Caco-2 (cell line): ENCODE data around the gene TMUB2. TPM values are rescaled to one million over a fixed set of nuclear protein-coding genes. Genes with fewer than 3 reads are reported as not detected.

Experiments used
- BruUV-seq: library from RNA; stranded (reverse); fragments of 400-500 nt; replicated peaks from 2 replicates; lab custom pipeline; 2021; lab: Mats Ljungman, UMichigan
- CTCF ChIA-PET: fragments of 300-600 bp; sonication (Branson Sonifier 250); formaldehyde crosslinking; loops from one replicate; lab custom pipeline; 2022; ENCODE audit warnings: antibody characterized with exemption; lab: Charles Lee
- POLR2A ChIA-PET: fragments of 300-600 bp; sonication (Branson Sonifier 250); formaldehyde crosslinking; loops from one replicate; lab custom pipeline; 2022; ENCODE audit warnings: antibody characterized with exemption; lab: Charles Lee
- DNase-seq, 2 experiments: peaks; one replicate each; pipeline versions ENCODE4 v3.0.0 to v3.0.0-alpha.2; 2020 to 2022
- H3K27me3 ChIP-seq: replicated peaks from 2 replicates; pipeline ENCODE4 v1.6.0; 2011; ENCODE audit warnings: low read length; ENCODE audit not compliant: control insufficient read depth, insufficient read depth
- H3K36me3 ChIP-seq: 2 replicates; pipeline ENCODE4 v1.5.1; 2011; ENCODE audit warnings: low read length; ENCODE audit not compliant: control insufficient read depth, insufficient read depth
- H3K4me1 ChIP-seq: fragments of 250-450 bp; sonication (Bioruptor Pico); 2 replicates; pipeline ENCODE4 v1.5.1; 2020; ENCODE audit warnings: mild to moderate bottlenecking
- H3K4me3 ChIP-seq: 2 replicates; pipeline ENCODE4 v1.5.1; 2011; ENCODE audit warnings: low read depth, mild to moderate bottlenecking, control low read depth, low read length
- H3K9me3 ChIP-seq: fragments of 250-450 bp; sonication (Bioruptor Pico); 2 replicates; pipeline ENCODE4 v1.5.1; 2020; ENCODE audit warnings: mild to moderate bottlenecking, moderate library complexity
- H3K27ac Mint-ChIP-seq: one replicate; pipeline ENCODE4 v1.8.0; 2022; ENCODE audit warnings: mixed read lengths; ENCODE audit not compliant: unreplicated experiment
- H3K27me3 Mint-ChIP-seq: one replicate; pipeline ENCODE4 v1.8.0; 2022; ENCODE audit warnings: mixed read lengths; ENCODE audit not compliant: insufficient read depth, unreplicated experiment
- H3K36me3 Mint-ChIP-seq: one replicate; pipeline ENCODE4 v1.8.0; 2022; ENCODE audit warnings: mild to moderate bottlenecking, mixed read lengths; ENCODE audit not compliant: insufficient read depth, unreplicated experiment
- H3K4me1 Mint-ChIP-seq: one replicate; pipeline ENCODE4 v1.8.0; 2022; ENCODE audit warnings: low read depth, mixed read lengths; ENCODE audit not compliant: unreplicated experiment
- H3K4me3 Mint-ChIP-seq: one replicate; pipeline ENCODE4 v1.8.0; 2022; ENCODE audit warnings: mild to moderate bottlenecking, moderate library complexity, mixed read lengths; ENCODE audit not compliant: unreplicated experiment
- H3K9me3 Mint-ChIP-seq: one replicate; pipeline ENCODE4 v1.8.0; 2022; ENCODE audit warnings: mixed read lengths; ENCODE audit not compliant: unreplicated experiment
- CTCF ChIP-seq, 2 experiments: fragments of 200-600 bp in 1 of 2; IDR thresholded peaks; 1 replicate in 1 of 2; 2 replicates in 1 of 2; pipeline versions ENCODE4 v1.5.1 to v1.8.0; 2011 to 2022; ENCODE audit warnings: antibody characterized with exemption in 1 of 2, control low read depth in 1 of 2, inconsistent platforms in 1 of 2, low read depth in 1 of 2, low read length in 1 of 2, mild to moderate bottlenecking in 1 of 2, moderate library complexity in 1 of 2; ENCODE audit not compliant: insufficient read depth in 1 of 2, severe bottlenecking in 1 of 2, unreplicated experiment in 1 of 2
- intact Hi-C: fragments of 100-400 bp; cut with micrococcal nuclease; formaldehyde crosslinking; loops from one replicate; pipeline ENCODE4 v1.10.0; 2022; ENCODE audit not compliant: unreplicated experiment
- total RNA-seq: library from RNA; stranded (reverse); gene quantifications from 2 replicates; pipeline ENCODE4 v1.2.3, GENCODE V29; 2022

The TMUB2 gene
- total RNA-seq, 1 experiment from 2014 or later, result 28.4 TPM

DNA sequence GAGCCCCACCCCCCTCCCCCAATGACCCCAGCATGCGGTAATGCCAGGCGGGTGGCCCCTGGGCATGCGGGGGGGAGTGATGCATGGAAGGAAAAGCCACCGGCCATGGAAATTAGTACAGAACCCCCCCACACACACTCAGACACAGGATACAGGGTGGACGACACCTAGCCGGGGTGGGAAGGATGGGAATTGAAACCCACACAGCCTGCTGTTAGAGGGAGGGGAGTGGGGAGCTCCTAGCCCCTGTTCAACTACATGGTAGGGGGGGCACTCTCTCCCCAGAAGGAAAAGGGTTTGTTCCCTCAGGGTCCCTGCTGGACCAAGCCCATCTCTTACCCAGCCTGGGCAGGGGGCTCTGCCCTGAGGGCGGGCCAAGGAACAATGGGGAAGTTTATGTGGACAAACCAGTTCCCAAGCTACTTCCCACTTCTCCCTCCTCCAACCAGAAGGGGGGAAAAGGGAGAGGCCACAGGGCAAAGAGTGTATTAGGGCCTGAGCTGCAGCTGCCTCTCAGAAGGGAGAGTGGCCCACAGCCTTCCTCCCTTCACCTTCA is 5.2 kb downstream of the TMUB2 start:
- Mint-ChIP-seq H3K4me3 (peak overlapping the region; percentile 11), H3K27me3 (no peaks in the 10 kb centered on the region), H3K27ac (peak overlapping the region; percentile 85), H3K4me1 (peaks cover 13% of the 10 kb centered on the region), H3K9me3 (no peaks in the 10 kb centered on the region), H3K36me3 (peaks cover 82% of the 10 kb centered on the region)
- Histone ChIP-seq H3K9me3 (no peaks in the 10 kb centered on the region), H3K4me3 (no peak overlapping the region), H3K27me3 (no peaks in the 10 kb centered on the region), H3K4me1 (peaks cover 24% of the 10 kb centered on the region), H3K36me3 (peaks cover 3% of the 10 kb centered on the region)
- ChIA-PET CTCF (interaction anchor here (0.5 to 1.2 kb wide), 3 partner anchors 26 to 1078 kb away, joined by 3 to 5 read pairs (median 4); no protein-coding TSS in a partner anchor), POLR2A (no interaction called here)
- intact Hi-C loops, result no loop called here
- no peak for TF ChIP-seq CTCF (IDR thresholded peaks at IDR 0.05; ENCODE audit: insufficient read depth in 1 of 2, low read depth in 1 of 2, low read length in 1 of 2, severe bottlenecking in 1 of 2, unreplicated experiment in 1 of 2)
- DNase-seq, result peak; percentile 68 to 74
- no TSS peak for BruUV-seq

GRCh38 chr17:44192750-44193149 is 6.0 kb downstream of the TMUB2 start:
- intact Hi-C loops, result no loop called here
- Histone ChIP-seq H3K4me1 (peaks cover 25% of the 10 kb centered on the region), H3K36me3 (peaks cover 5% of the 10 kb centered on the region), H3K4me3 (no peak overlapping the region), H3K9me3 (no peaks in the 10 kb centered on the region), H3K27me3 (no peaks in the 10 kb centered on the region)
- Mint-ChIP-seq H3K36me3 (peaks cover 87% of the 10 kb centered on the region), H3K27ac (peak overlapping the region; percentile 63), H3K27me3 (no peaks in the 10 kb centered on the region), H3K4me3 (peak overlapping the region; percentile 11), H3K4me1 (peaks cover 17% of the 10 kb centered on the region), H3K9me3 (no peaks in the 10 kb centered on the region)
- ChIA-PET POLR2A (no interaction called here), CTCF (interaction anchor here (0.6 kb wide), 1 partner anchor 52 kb away, joined by 5 read pairs; no protein-coding TSS in a partner anchor)
- no peak for DNase-seq
- BruUV-seq, result no TSS peak
- no peak for TF ChIP-seq CTCF (IDR thresholded peaks at IDR 0.05; ENCODE audit: insufficient read depth in 1 of 2, low read depth in 1 of 2, low read length in 1 of 2, severe bottlenecking in 1 of 2, unreplicated experiment in 1 of 2)

DNA sequence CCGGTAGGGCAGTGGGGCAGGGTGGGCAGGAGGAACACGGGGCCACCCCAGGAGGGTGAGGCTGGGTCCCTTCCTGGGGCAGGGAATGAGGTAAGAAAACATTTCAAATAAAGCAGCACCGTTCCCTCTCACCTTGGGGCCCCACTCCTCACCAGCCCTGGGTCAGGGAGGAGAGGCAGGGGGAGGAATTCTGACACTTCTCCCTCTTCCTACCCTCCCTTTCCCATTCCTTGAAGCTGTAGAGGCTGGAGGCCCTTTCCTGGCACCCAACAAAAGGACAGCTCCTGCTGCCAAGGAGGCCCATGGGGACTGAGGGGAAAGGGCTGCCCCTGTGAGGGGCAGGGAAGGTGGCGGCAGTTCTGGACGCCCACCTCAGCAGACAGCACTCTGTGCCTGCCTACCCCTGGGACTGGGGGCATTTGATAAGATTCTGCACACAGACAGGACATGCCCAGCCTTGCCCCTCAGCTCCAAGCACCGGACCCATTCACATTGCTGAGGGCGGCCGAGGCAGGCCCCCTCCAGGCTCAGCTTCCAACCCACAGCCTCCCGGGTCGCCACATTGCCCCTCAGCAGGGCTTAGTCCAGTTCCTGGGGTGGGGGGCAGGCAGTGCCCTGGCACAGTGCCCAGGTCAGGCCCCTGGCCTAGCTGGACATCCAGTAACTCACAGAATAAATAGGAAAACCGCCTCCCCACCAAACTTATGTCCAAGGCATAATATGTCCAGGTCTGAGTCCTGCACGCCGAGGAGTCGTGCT is 6.7 kb downstream of the TMUB2 start:
- peaks cover 94% of the 10 kb centered on the region for H3K36me3 Mint-ChIP-seq
- H3K4me1 ChIP-seq, result peaks cover 29% of the 10 kb centered on the region
- no peak for DNase-seq
- peak overlapping the region; percentile 63 for H3K27ac Mint-ChIP-seq
- intact Hi-C loops, result no loop called here
- ChIA-PET CTCF (no interaction called here), POLR2A (interaction anchor here (0.6 kb wide), 1 partner anchor 710 kb away, joined by 3 read pairs; the partner anchor contains the start of gene DHX8)
- H3K36me3 ChIP-seq, result peaks cover 5% of the 10 kb centered on the region
- H3K4me1 Mint-ChIP-seq, result peaks cover 20% of the 10 kb centered on the region
- H3K4me3 Mint-ChIP-seq, result no peak overlapping the region
- no peaks in the 10 kb centered on the region for H3K9me3 Mint-ChIP-seq
- H3K9me3 ChIP-seq, result no peaks in the 10 kb centered on the region
- H3K27me3 ChIP-seq, result no peaks in the 10 kb centered on the region
- no peak for TF ChIP-seq CTCF (IDR thresholded peaks at IDR 0.05; ENCODE audit: insufficient read depth in 1 of 2, low read depth in 1 of 2, low read length in 1 of 2, severe bottlenecking in 1 of 2, unreplicated experiment in 1 of 2)
- no peaks in the 10 kb centered on the region for H3K27me3 Mint-ChIP-seq
- H3K4me3 ChIP-seq, result no peak overlapping the region
- no TSS peak for BruUV-seq
